Stimulated activated CD8-positive, alpha-beta memory T cell treated with anti-CD3 and anti-CD28 coated beads, Interleukin-2, amount 100 ng/mL, for 48 hours (primary cell): ENCODE measurements around the gene IL6ST.

Experiments used
- DNase-seq, 2 donors: peaks; one replicate each; pipeline ENCODE4 v3.0.0-alpha.2; 2020; ENCODE audit warnings: low read depth in 2 of 2

The IL6ST gene

DNA sequence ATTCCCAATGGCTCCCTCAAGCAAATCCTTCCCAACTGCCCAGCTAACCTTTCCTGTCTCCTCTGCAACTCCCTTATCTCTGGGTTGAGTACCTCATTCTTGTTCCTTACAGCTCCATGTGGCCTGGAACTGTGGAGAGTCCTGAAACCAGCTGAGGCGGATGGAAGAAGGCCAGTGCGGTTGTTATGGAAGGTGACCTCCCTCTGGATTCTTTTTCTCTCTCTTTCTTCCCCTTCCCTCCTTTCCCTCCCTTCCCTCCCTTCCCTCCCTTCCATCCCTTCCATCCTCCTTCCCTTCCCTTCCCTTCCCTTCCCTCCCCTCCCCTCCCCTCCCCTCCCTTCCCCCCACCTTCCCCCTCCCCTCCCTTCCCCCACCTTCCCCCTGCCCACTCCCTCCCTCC lies 98.5 kb downstream of the IL6ST start:
- no peak for DNase-seq

DNA sequence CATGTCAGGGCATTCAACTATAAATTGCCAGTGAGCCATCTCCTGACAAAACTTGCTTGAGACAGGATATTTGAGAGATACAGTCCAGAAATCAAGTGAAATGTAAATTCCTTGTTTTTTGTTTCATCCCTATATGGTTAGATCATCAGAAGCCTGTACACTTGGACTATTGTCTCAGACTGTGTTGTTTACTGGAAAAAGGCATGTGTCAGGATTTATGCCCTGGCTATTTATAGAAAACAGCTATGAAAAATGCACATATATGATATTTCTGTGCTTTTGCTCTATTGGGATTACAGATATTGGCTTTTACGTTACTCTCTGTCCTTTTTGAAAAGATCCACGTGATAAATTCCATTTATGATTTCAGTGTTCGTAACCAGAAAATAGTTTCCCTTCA lies 99.4 kb downstream of the IL6ST start:
- DNase-seq: no peak

DNA sequence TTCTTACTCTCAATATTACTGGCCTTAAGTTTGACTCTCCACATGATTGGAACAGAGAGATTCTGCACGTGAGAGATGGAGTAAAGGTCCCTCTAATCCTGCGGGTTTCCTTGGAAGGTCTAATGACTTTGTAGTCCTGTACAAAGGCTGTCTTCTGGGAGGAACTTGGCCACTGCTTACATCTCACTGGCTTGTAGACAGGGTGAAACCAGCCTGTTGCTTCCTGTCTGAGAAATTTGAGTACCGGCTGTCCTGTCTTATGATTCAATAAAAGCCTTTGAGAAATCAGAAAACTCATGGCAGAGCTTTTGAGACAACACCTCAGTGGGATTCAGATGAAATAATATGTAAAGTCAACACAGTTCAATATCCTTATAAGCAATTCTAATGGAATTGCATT lies 100.6 kb downstream of the IL6ST start:
- no peak for DNase-seq

DNA sequence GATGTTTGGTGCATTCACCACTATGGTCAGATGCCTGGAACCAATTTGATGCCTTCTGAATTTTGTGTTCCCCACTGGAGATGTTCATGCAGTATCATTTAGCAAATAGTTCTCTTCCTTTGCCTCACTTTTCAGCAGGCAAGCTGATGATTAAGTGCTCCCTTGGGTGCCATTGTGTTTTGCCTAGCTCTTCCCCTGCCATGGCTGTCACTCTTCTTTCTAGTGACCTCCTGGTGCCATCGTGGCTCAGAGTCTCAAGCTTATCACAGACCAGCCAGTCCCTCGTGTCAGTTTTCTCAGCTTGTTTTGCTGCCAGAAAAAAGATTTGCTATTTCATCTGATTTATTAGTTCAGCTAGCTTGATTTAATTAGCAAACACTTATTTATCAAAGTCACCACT lies 102.3 kb downstream of the IL6ST start:
- DNase-seq: no peak

DNA sequence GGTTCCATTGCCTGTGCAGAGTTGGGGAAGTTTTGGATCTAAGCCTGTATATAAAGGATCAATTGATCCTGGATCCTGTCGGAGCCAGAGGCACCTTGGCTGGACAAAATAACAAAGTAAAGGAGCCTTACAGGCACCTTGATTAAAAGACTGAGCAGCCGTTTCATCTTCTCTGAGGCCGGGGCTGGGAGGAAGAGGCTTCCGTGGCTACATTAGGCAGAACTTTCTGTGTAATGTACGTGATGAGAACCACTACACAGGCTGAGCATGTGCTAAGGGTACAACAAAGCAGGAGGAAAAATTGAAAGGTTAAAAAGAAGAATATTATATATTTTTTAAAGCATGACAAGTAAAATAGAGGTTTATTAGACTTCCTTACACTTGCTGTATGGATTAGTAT lies 106.6 kb downstream of the IL6ST start:
- no peak for DNase-seq

DNA sequence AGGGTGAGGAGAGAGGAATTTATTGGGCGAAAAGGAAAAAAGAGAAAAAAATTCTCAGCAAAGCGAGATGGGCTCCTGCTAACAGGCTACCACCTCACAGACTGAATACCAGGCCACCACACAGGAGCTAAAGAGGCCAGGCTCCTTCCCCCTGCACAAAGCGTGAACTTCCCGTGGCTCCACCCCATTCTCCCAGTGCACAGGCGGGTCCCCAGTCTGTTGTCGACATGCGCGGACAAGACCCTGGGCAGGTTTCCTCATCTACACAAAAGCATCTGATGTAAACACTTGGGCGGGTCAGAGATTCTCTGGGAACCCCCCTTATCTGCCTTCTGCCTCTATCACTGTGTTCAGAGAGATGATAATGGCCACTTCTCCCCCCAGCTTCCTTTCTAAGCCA lies 109.4 kb downstream of the IL6ST start:
- no peak for DNase-seq
